ENCODE data around the gene IDS. TPM values are rescaled to one million over a fixed set of nuclear protein-coding genes. Genes with fewer than 3 reads are reported as not detected.
"Not testable (repeated sequence)": the region's sequence is repeated elsewhere in the genome, so short reads cannot be mapped to it uniquely, and the experiment has no call there.

Gene IDS
- total RNA-seq, 2 donors from 2014 or later: 91.1 to 93.1 TPM

GRCh38 chrX:149531599-149531998 is 26.5 kb upstream of the IDS start:
- no peaks in the 10 kb centered on the region for H3K27me3 ChIP-seq
- no peak for DNase-seq (ENCODE audit: low spot score)
- no peaks in the 10 kb centered on the region for H3K9me3 ChIP-seq
- no peaks in the 10 kb centered on the region for H3K4me1 ChIP-seq
- H3K27ac ChIP-seq: no peak overlapping the region
- H3K36me3 ChIP-seq: no peaks in the 10 kb centered on the region
- TF ChIP-seq CTCF (IDR thresholded peaks at IDR 0.05): no peak
- H3K4me3 ChIP-seq: no peak overlapping the region

GRCh38 chrX:149528381-149528780 is 23.3 kb upstream of the IDS start:
- Histone ChIP-seq H3K9me3 (no peaks in the 10 kb centered on the region), H3K27ac (no peak overlapping the region), H3K27me3 (no peaks in the 10 kb centered on the region), H3K4me1 (no peaks in the 10 kb centered on the region), H3K36me3 (no peaks in the 10 kb centered on the region), H3K4me3 (no peak overlapping the region)
- DNase-seq (ENCODE audit: low spot score): no peak
- no peak for TF ChIP-seq CTCF (IDR thresholded peaks at IDR 0.05)

DNA sequence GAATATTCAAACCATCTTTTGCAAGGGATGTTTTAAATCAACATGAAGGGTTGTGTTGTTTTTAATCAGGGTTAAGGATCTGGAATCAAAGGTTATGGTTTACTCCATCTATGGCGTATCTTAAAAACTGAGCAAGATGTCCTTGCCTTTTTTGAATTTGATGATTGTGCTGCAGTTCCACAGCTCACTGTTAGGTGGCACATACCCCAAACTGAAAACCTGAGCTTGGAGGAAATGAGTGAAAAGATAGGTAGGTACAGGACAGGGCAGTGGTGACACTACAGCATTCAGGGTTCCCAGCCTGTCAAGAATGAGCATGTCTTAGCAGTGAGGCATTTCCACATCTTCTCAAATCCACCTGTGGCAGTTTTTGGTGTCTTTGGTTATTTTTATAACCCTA is 22.6 kb upstream of the IDS start:
- peak; percentile 33 to 62 for TF ChIP-seq CTCF (IDR thresholded peaks at IDR 0.05)
- no peak for DNase-seq (ENCODE audit: low spot score)

DNA sequence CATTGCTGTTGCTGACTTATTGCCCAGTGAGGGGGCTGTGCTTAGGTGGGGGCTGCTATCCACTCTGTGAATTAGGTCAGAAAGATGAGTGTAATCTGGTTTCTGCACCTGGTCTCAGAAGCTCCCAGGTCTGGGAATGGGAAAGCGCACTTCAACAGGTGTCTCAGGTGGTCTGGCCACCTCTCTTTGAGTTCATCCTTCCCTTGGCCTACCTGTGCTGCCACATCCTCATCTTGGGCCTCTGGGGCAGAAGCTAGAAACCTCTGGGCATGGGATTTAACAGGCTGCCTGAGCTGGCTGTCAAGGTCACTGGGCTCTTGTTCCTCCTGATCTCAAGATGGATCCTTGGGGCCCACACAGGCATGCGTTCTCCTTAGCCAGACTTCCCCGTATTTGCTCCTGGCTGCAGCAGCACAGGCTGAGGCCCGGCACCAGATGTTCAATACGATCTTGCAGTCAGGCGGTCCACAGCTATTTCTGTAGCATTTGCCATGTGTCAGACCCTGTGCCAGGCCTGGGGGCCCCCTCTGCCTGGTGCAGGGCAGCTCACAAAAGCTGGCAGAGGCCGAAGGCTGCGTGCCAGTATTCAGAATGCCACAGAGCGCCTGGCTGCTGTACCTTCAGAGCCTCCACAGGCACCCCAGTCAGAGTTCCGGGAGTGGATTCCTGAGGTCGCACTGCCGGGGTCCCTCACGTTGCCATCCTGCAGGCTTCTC is 21.4 kb upstream of the IDS start:
- not testable (repeated sequence) for H3K9me3 ChIP-seq; DNase-seq (ENCODE audit: low spot score); H3K36me3 ChIP-seq; H3K4me1 ChIP-seq; H3K4me3 ChIP-seq; H3K27me3 ChIP-seq
- H3K27ac ChIP-seq: peak overlapping the region; percentile 63 to 69

More for the DNA sequence above, 22.6 kb upstream of the IDS start:
- no peaks in the 10 kb centered on the region for H3K9me3 ChIP-seq
- no peaks in the 10 kb centered on the region for H3K36me3 ChIP-seq
- H3K27ac ChIP-seq: no peak overlapping the region
- no peaks in the 10 kb centered on the region for H3K27me3 ChIP-seq
- no peaks in the 10 kb centered on the region for H3K4me1 ChIP-seq
- H3K4me3 ChIP-seq: no peak overlapping the region

- not testable (repeated sequence) for DNase-seq (ENCODE audit: low spot score); H3K36me3 ChIP-seq; H3K27me3 ChIP-seq; H3K4me1 ChIP-seq; H3K4me3 ChIP-seq; H3K9me3 ChIP-seq
- peak overlapping the region; percentile 63 to 69 for H3K27ac ChIP-seq
These were observed 20.8 kb upstream of the IDS start for GRCh38 chrX:149525903-149526302.

GRCh38 chrX:149525389-149525788 is 20.3 kb upstream of the IDS start:
- not testable (repeated sequence) for H3K4me3 ChIP-seq, H3K36me3 ChIP-seq, H3K9me3 ChIP-seq, H3K4me1 ChIP-seq, H3K27ac ChIP-seq, H3K27me3 ChIP-seq
- peak; percentile 69 for DNase-seq (ENCODE audit: low spot score)

DNA sequence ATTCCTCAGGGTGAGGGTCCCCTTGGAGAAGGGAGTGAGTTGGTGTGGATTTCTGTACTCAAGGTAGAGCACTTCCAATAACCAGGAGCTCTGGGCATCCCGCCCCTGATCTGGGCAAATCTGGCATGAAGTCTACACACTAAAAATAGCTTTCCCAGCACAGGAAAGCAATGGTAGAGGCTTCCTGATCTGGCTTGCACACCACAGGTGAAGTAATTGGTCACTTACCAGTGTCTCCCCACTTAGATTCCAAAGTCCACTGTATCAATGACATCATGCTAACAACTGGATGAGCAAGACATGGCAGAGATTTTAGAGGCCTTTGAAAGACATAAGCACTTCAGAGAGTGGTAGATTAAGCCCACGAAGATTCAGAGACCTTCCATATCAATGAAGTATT is 17.8 kb upstream of the IDS start:
- Histone ChIP-seq H3K36me3 (no peaks in the 10 kb centered on the region), H3K27ac (peak overlapping the region in 1 of 2 donors; percentile 6), H3K27me3 (no peaks in the 10 kb centered on the region), H3K4me1 (no peaks in the 10 kb centered on the region), H3K4me3 (no peak overlapping the region), H3K9me3 (no peaks in the 10 kb centered on the region)
- TF ChIP-seq CTCF (IDR thresholded peaks at IDR 0.05): no peak
- DNase-seq (ENCODE audit: low spot score): no peak

Measured in right atrium auricular region (tissue), 2 donors.